Measurements from ENCODE around the gene ID1. TPM values are rescaled to one million over a fixed set of nuclear protein-coding genes. Genes with fewer than 3 reads are reported as not detected.

ID1 gene
- total and polyA plus RNA-seq, 2 of the 13 experiments (the other 11 are each of a cell fraction or from before 2014, with no cell fraction given): 320 to 419 TPM

DNA sequence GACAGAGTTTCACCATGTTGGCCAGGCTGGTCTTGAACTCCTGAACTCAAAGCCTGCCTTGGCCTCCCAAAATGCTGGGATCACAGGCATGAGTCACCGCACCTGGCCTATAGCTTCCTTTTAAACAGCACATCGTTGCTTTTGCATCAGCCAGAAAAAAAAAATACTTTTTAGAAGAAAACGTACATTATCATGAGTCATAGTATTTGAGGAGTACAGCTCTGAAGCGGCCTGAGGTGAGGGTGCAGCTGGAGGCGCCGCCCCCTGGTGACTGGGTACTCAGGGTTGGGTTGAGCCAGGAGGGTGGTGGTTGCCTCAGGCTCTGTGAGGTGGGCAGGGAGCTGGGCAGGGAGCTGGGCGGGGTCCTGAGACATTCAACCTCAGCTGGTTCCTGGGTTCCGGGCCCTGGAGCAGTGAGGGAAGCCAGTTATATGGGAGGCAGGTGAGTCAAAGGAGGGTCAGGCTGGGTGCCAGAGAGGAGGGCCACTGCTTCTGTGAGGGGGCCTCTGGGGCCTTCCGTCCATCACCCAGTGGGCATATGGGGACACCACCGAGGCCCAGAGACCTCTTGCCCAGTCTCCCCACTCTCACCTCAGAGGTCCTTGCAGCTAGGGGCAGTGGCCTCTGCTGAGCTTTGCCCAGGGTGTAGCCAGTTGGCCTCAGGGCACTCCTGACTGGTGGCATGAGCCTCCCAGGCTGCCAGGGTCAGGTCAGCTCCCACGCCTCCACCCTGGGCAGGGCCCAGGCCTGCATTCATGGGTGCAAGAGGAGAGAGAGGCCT is 11.7 kb upstream of the ID1 start (continued):
- 0 out of 2 replicates have a peak, but pooled peaks have one; percentile 29 for TF ChIP-seq ZNF337 (CRISPR knock-in tag; IDR thresholded peaks at IDR 0.05; ENCODE audit: borderline replicate concordance, low read depth)
- TF ChIP-seq, protein P1, sequence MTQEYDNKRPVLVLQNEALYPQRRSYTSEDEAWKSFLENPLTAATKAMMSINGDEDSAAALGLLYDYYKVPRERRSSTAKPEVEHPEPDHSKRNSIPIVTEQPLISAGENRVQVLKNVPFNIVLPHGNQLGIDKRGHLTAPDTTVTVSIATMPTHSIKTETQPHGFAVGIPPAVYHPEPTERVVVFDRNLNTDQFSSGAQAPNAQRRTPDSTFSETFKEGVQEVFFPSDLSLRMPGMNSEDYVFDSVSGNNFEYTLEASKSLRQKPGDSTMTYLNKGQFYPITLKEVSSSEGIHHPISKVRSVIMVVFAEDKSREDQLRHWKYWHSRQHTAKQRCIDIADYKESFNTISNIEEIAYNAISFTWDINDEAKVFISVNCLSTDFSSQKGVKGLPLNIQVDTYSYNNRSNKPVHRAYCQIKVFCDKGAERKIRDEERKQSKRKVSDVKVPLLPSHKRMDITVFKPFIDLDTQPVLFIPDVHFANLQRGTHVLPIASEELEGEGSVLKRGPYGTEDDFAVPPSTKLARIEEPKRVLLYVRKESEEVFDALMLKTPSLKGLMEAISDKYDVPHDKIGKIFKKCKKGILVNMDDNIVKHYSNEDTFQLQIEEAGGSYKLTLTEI (CRISPR knock-in tag; conservative IDR thresholded peaks at IDR 0.05): no peak
- no peak for TF ChIP-seq NFYC (CRISPR knock-in tag; IDR thresholded peaks at IDR 0.05)
- TF ChIP-seq, protein P2, sequence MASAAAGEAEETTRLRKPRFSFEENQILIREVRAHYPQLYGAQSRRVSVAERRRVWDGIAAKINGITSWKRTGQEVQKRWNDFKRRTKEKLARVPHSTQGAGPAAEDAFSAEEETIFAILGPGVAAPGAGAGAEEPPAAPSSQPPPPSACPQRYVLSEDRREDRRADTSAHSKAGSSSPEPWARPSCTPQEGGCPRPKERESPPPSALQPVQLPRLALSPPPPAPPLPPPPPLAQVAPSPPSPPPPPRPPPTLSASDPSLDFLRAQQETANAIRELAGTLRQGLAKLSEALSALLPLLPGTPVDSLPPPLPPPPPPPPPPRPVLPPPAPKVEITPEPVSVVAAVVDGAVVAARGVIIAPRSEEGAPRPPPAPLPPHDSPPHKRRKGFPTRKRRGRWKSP (CRISPR knock-in tag; IDR thresholded peaks at IDR 0.05): no peak
- TF ChIP-seq MED1 (CRISPR knock-in tag; IDR thresholded peaks at IDR 0.05): 0 out of 2 replicates have a peak, but pooled peaks have one; percentile 67
- TF ChIP-seq DPF2 (CRISPR knock-in tag; IDR thresholded peaks at IDR 0.05; ENCODE audit: borderline replicate concordance, low read depth): peak; percentile 28; the same call in 1 of the 2 replicates
- TF ChIP-seq ZBTB3 (CRISPR knock-in tag; IDR thresholded peaks at IDR 0.05; ENCODE audit: borderline replicate concordance, low read depth): no peak
- TF ChIP-seq, protein P3, sequence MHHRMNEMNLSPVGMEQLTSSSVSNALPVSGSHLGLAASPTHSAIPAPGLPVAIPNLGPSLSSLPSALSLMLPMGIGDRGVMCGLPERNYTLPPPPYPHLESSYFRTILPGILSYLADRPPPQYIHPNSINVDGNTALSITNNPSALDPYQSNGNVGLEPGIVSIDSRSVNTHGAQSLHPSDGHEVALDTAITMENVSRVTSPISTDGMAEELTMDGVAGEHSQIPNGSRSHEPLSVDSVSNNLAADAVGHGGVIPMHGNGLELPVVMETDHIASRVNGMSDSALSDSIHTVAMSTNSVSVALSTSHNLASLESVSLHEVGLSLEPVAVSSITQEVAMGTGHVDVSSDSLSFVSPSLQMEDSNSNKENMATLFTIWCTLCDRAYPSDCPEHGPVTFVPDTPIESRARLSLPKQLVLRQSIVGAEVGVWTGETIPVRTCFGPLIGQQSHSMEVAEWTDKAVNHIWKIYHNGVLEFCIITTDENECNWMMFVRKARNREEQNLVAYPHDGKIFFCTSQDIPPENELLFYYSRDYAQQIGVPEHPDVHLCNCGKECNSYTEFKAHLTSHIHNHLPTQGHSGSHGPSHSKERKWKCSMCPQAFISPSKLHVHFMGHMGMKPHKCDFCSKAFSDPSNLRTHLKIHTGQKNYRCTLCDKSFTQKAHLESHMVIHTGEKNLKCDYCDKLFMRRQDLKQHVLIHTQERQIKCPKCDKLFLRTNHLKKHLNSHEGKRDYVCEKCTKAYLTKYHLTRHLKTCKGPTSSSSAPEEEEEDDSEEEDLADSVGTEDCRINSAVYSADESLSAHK (CRISPR knock-in tag; IDR thresholded peaks at IDR 0.05; ENCODE audit: borderline replicate concordance): no peak
- TF ChIP-seq, protein P4, sequence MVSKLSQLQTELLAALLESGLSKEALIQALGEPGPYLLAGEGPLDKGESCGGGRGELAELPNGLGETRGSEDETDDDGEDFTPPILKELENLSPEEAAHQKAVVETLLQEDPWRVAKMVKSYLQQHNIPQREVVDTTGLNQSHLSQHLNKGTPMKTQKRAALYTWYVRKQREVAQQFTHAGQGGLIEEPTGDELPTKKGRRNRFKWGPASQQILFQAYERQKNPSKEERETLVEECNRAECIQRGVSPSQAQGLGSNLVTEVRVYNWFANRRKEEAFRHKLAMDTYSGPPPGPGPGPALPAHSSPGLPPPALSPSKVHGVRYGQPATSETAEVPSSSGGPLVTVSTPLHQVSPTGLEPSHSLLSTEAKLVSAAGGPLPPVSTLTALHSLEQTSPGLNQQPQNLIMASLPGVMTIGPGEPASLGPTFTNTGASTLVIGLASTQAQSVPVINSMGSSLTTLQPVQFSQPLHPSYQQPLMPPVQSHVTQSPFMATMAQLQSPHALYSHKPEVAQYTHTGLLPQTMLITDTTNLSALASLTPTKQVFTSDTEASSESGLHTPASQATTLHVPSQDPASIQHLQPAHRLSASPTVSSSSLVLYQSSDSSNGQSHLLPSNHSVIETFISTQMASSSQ (IDR thresholded peaks at IDR 0.05; ENCODE audit: low read depth): no peak; the same call in 1 of the 2 replicates
- TF ChIP-seq, protein P4 (CRISPR knock-in tag; IDR thresholded peaks at IDR 0.05; ENCODE audit: borderline replicate concordance): peak; percentile 18; the same call in 1 of the 2 replicates
- no peak for TF ChIP-seq NBN (conservative IDR thresholded peaks at IDR 0.05)
- peak; percentile 82; the same call in 1 of the 2 replicates for TF ChIP-seq JUND (CRISPR knock-in tag; IDR thresholded peaks at IDR 0.05)
- TF ChIP-seq, protein P5, sequence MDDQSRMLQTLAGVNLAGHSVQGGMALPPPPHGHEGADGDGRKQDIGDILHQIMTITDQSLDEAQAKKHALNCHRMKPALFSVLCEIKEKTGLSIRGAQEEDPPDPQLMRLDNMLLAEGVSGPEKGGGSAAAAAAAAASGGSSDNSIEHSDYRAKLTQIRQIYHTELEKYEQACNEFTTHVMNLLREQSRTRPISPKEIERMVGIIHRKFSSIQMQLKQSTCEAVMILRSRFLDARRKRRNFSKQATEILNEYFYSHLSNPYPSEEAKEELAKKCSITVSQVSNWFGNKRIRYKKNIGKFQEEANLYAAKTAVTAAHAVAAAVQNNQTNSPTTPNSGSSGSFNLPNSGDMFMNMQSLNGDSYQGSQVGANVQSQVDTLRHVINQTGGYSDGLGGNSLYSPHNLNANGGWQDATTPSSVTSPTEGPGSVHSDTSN (CRISPR knock-in tag; IDR thresholded peaks at IDR 0.05; ENCODE audit: borderline replicate concordance): no peak

Measured in HepG2 (cell line).